ENCODE measurements around the gene ITGA2B. TPM values are rescaled to one million over a fixed set of nuclear protein-coding genes. Genes with fewer than 3 reads are reported as not detected.

The ITGA2B gene
- polyA plus RNA-seq, 1 experiment, result 0.15 TPM

DNA sequence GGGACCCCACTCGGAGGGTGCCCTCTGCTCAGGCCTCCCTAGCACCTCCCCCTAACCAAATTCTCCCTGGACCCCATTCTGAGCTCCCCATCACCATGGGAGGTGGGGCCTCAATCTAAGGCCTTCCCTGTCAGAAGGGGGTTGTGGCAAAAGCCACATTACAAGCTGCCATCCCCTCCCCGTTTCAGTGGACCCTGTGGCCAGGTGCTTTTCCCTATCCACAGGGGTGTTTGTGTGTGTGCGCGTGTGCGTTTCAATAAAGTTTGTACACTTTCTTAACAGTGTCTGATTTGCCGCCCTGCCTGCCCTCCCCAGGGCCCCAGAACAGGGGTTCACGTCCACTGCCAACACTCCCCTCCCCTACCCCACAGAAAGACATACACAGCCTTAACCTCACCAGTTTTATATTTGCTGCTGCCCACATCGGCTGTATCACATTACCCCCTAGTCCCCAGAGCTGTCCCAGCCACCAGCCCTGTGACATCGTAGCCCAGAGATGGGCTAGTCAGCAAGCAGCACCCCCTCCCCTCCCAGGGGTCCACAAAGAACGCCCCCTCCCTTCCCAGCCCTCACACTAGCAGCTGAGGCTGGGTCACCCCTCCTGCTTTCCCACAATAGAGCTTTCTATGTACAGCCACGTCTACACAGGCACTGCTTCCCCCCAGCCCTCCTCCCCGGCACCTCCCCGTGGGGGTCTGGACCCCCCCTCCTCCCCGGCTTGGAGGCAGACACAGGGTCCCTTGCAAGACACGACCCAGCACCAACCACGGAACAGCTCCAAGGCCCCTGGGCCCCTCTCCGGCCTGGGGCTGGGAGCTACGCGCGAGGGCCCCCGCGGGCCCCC, 36.4 kb downstream of the ITGA2B start:
- TF ChIP-seq, protein P1, sequence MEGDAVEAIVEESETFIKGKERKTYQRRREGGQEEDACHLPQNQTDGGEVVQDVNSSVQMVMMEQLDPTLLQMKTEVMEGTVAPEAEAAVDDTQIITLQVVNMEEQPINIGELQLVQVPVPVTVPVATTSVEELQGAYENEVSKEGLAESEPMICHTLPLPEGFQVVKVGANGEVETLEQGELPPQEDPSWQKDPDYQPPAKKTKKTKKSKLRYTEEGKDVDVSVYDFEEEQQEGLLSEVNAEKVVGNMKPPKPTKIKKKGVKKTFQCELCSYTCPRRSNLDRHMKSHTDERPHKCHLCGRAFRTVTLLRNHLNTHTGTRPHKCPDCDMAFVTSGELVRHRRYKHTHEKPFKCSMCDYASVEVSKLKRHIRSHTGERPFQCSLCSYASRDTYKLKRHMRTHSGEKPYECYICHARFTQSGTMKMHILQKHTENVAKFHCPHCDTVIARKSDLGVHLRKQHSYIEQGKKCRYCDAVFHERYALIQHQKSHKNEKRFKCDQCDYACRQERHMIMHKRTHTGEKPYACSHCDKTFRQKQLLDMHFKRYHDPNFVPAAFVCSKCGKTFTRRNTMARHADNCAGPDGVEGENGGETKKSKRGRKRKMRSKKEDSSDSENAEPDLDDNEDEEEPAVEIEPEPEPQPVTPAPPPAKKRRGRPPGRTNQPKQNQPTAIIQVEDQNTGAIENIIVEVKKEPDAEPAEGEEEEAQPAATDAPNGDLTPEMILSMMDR (IDR thresholded peaks at IDR 0.05; ENCODE audit: low read depth, low read length), result no peak
- Histone ChIP-seq H3K27me3 (ENCODE audit: control insufficient read depth, insufficient read depth, low read length) (no peaks in the 10 kb centered on the region), H3K9me3 (ENCODE audit: control insufficient read depth, insufficient read depth, low read length) (no peaks in the 10 kb centered on the region; the same call in 1 of the 2 replicates), H3K4me3 (ENCODE audit: low read depth, low read length) (no peak overlapping the region), H3K27ac (ENCODE audit: low read depth, low read length) (no peak overlapping the region)
- CTCF ChIA-PET, result interaction anchor here (1.0 to 1.6 kb wide), 3 partner anchors 9 to 143 kb away, joined by 3 to 5 read pairs (median 5); no protein-coding TSS in a partner anchor
- POLR2A ChIA-PET, result interaction anchor here (0.6 kb wide), 1 partner anchor 11 kb away, joined by 10 read pairs; no protein-coding TSS in a partner anchor
- DNase-seq (ENCODE audit: low read depth, low spot score), result no peak

DNA sequence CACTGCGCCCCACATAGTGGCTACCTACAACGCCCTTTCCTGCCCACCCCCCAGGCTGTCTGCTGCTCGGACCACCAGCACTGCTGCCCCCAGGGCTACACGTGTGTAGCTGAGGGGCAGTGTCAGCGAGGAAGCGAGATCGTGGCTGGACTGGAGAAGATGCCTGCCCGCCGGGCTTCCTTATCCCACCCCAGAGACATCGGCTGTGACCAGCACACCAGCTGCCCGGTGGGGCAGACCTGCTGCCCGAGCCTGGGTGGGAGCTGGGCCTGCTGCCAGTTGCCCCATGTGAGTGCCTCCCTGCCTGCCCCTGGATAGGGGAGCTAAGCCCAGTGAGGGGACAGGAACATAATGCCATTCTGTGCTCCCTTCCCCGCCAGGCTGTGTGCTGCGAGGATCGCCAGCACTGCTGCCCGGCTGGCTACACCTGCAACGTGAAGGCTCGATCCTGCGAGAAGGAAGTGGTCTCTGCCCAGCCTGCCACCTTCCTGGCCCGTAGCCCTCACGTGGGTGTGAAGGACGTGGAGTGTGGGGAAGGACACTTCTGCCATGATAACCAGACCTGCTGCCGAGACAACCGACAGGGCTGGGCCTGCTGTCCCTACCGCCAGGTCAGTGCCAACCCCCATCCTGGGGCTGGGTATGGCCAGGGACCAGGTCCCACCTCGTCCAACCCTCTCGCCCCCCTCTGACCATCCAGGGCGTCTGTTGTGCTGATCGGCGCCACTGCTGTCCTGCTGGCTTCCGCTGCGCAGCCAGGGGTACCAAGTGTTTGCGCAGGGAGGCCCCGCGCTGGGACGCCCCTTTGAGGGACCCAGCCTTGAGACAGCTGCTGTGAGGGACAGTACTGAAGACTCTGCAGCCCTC, 37.3 kb downstream of the ITGA2B start:
- no peaks in the 10 kb centered on the region; the same call in 1 of the 2 replicates for H3K9me3 ChIP-seq (ENCODE audit: control insufficient read depth, insufficient read depth, low read length)
- H3K27ac ChIP-seq (ENCODE audit: low read depth, low read length), result no peak overlapping the region
- no peaks in the 10 kb centered on the region for H3K27me3 ChIP-seq (ENCODE audit: control insufficient read depth, insufficient read depth, low read length)
- ChIA-PET POLR2A (interaction anchor here (0.6 kb wide), 1 partner anchor 12 kb away, joined by 10 read pairs; no protein-coding TSS in a partner anchor), CTCF (interaction anchor here (1.3 to 2.5 kb wide), 4 partner anchors 10 to 142 kb away, joined by 3 to 11 read pairs (median 4); no protein-coding TSS in a partner anchor)
- no peak for DNase-seq (ENCODE audit: low read depth, low spot score)
- H3K4me3 ChIP-seq (ENCODE audit: low read depth, low read length), result no peak overlapping the region
- TF ChIP-seq, protein P1 (IDR thresholded peaks at IDR 0.05; ENCODE audit: low read depth, low read length), result no peak

DNA sequence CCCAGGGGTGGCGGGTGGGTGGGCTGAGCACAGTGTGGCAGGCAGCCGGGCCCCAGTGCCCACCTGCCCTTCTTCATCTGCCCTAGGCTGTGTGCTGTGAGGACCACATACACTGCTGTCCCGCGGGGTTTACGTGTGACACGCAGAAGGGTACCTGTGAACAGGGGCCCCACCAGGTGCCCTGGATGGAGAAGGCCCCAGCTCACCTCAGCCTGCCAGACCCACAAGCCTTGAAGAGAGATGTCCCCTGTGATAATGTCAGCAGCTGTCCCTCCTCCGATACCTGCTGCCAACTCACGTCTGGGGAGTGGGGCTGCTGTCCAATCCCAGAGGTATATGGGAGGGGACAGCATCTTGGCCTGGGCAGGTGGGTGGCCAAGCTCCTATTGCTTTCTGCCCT, 38.0 kb downstream of the ITGA2B start:
- POLR2A ChIA-PET, result no interaction called here
- CTCF ChIA-PET, result interaction anchor here (0.6 to 2.5 kb wide), 6 partner anchors 8 to 147 kb away, joined by 3 to 11 read pairs (median 4); partner anchors contain the start of gene FAM171A2
- no peak overlapping the region for H3K27ac ChIP-seq (ENCODE audit: low read depth, low read length)

DNA sequence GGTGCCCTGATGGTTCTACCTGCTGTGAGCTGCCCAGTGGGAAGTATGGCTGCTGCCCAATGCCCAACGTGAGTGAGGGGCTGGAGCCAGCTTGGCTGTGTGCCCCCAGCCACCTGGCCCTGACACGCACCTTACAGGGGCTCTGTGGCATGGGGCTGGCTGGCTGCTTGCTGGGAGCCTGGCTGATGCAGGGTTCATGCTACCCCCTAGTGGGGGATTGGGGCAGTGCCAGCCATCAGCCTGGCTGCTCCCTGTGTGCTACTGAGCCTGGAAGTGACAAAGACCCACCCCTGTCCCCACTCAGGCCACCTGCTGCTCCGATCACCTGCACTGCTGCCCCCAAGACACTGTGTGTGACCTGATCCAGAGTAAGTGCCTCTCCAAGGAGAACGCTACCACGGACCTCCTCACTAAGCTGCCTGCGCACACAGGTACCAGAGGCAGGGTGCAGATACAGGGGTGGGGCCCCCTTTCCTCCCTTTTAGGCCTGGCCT, 38.7 kb downstream of the ITGA2B start:
- H3K27ac ChIP-seq (ENCODE audit: low read depth, low read length), result no peak overlapping the region
- ChIA-PET POLR2A (no interaction called here), CTCF (interaction anchor here (0.6 to 2.5 kb wide), 7 partner anchors 9 to 173 kb away, joined by 3 to 11 read pairs (median 3); partner anchors contain the start of gene FAM171A2)
- no peaks in the 10 kb centered on the region for H3K27me3 ChIP-seq (ENCODE audit: control insufficient read depth, insufficient read depth, low read length)
- no peak for DNase-seq (ENCODE audit: low read depth, low spot score)
- TF ChIP-seq, protein P1 (IDR thresholded peaks at IDR 0.05; ENCODE audit: low read depth, low read length), result peak; percentile 81
- H3K9me3 ChIP-seq (ENCODE audit: control insufficient read depth, insufficient read depth, low read length), result no peaks in the 10 kb centered on the region; the same call in 1 of the 2 replicates
- no peak overlapping the region for H3K4me3 ChIP-seq (ENCODE audit: low read depth, low read length)

More for the DNA sequence above, 38.0 kb downstream of the ITGA2B start:
- Histone ChIP-seq H3K4me3 (ENCODE audit: low read depth, low read length) (no peak overlapping the region), H3K27me3 (ENCODE audit: control insufficient read depth, insufficient read depth, low read length) (no peaks in the 10 kb centered on the region), H3K9me3 (ENCODE audit: control insufficient read depth, insufficient read depth, low read length) (no peaks in the 10 kb centered on the region; the same call in 1 of the 2 replicates)
- TF ChIP-seq, protein P1 (IDR thresholded peaks at IDR 0.05; ENCODE audit: low read depth, low read length), result no peak
- DNase-seq (ENCODE audit: low read depth, low spot score), result no peak
